H1 (cell line): ENCODE measurements around the gene TAF8.

ENCODE experiments used
- BRCA1 ChIP-seq: IDR thresholded peaks from 2 replicates; pipeline ENCODE4 v1.6.1; 2012; ENCODE audit warnings: low read depth, low read length, improper control_type of control experiment
- CTCF ChIP-seq, 3 experiments: IDR thresholded peaks; 1 replicate in 2 of 3; 2 replicates in 1 of 3; pipeline versions ENCODE4 v1.5.1 to v1.6.1; 2011; ENCODE audit warnings: low read length in 3 of 3, mild to moderate bottlenecking in 3 of 3, inconsistent platforms in 2 of 3, low read depth in 1 of 3, moderate library complexity in 1 of 3; ENCODE audit not compliant: insufficient read depth in 1 of 3; ENCODE audit errors: control extremely low read depth in 1 of 3
- EZH2 ChIP-seq: fragments of 200-600 bp; sonication (generic); IDR thresholded peaks from 2 replicates; pipeline ENCODE4 v1.7.1; 2012; ENCODE audit warnings: low read depth, mild to moderate bottlenecking, moderate library complexity, low read length, inconsistent platforms; ENCODE audit not compliant: severe bottlenecking
- GABPA ChIP-seq: IDR thresholded peaks from 2 replicates; pipeline ENCODE4 v1.6.1; 2011; ENCODE audit warnings: mild to moderate bottlenecking, low read length, moderate library complexity, borderline replicate concordance; ENCODE audit not compliant: insufficient read depth
- JUND ChIP-seq: IDR thresholded peaks from 2 replicates; pipeline ENCODE4 v1.6.1; 2011; ENCODE audit warnings: mild to moderate bottlenecking, improper control_type of control experiment, low read length
- KDM5A ChIP-seq: fragments of 200-600 bp; IDR thresholded peaks from 2 replicates; pipeline ENCODE4 v1.7.1; 2012; ENCODE audit warnings: mild to moderate bottlenecking, low read length, inconsistent platforms, mixed read lengths
- POLR2A ChIP-seq, 2 experiments: IDR thresholded peaks; 1 replicate in 1 of 2; 2 replicates in 1 of 2; pipeline ENCODE4 v1.6.1; 2011; ENCODE audit warnings: low read depth in 2 of 2, low read length in 2 of 2, mild to moderate bottlenecking in 2 of 2; ENCODE audit errors: control extremely low read depth in 1 of 2
- SIN3A ChIP-seq, 2 experiments: IDR thresholded peaks in 1 of 2; conservative IDR thresholded peaks in 1 of 2; 2 replicates each; pipeline ENCODE4 v1.6.1; 2011 to 2012; ENCODE audit warnings: low read length in 2 of 2, improper control_type of control experiment in 1 of 2, low read depth in 1 of 2, mild to moderate bottlenecking in 1 of 2
- USF2 ChIP-seq: IDR thresholded peaks from 2 replicates; pipeline ENCODE4 v1.6.1; 2011; ENCODE audit warnings: low read length, improper control_type of control experiment
- TF ChIP-seq, protein P1 (sequence below): IDR thresholded peaks from 2 replicates; pipeline ENCODE4 v1.6.1; 2011; ENCODE audit warnings: low read depth, mild to moderate bottlenecking, low read length; ENCODE audit not compliant: insufficient read depth

GRCh38 chr6:42025066-42025844, 25.1 kb upstream of the TAF8 start:
- TF ChIP-seq EZH2 (no peak), POLR2A (IDR thresholded peaks at IDR 0.05; ENCODE audit: control extremely low read depth in 1 of 2, low read depth in 2 of 2, low read length in 2 of 2) (no peak), GABPA (no peak), CTCF (IDR thresholded peaks at IDR 0.05; ENCODE audit: control extremely low read depth in 1 of 3, insufficient read depth in 1 of 3, low read depth in 1 of 3, low read length in 3 of 3) (no peak), SIN3A (conservative IDR thresholded peaks at IDR 0.05 in 1 of 2, IDR thresholded peaks at IDR 0.05 in 1 of 2; ENCODE audit: low read depth in 1 of 2, low read length in 2 of 2) (no peak), BRCA1 (no peak), JUND (no peak), USF2 (no peak), KDM5A (no peak)
- TF ChIP-seq, protein P1, sequence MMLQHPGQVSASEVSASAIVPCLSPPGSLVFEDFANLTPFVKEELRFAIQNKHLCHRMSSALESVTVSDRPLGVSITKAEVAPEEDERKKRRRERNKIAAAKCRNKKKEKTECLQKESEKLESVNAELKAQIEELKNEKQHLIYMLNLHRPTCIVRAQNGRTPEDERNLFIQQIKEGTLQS: no peak
